Activated CD4-positive, alpha-beta T cell treated with anti-CD3 and anti-CD28 coated beads for 24 hours (primary cell): ENCODE results near the gene POU2F1.

Experiments used
- DNase-seq, 2 donors: peaks; one replicate each; pipeline ENCODE4 v3.0.0-alpha.2; 2020; ENCODE audit warnings: low read depth in 2 of 2

POU2F1 gene

DNA sequence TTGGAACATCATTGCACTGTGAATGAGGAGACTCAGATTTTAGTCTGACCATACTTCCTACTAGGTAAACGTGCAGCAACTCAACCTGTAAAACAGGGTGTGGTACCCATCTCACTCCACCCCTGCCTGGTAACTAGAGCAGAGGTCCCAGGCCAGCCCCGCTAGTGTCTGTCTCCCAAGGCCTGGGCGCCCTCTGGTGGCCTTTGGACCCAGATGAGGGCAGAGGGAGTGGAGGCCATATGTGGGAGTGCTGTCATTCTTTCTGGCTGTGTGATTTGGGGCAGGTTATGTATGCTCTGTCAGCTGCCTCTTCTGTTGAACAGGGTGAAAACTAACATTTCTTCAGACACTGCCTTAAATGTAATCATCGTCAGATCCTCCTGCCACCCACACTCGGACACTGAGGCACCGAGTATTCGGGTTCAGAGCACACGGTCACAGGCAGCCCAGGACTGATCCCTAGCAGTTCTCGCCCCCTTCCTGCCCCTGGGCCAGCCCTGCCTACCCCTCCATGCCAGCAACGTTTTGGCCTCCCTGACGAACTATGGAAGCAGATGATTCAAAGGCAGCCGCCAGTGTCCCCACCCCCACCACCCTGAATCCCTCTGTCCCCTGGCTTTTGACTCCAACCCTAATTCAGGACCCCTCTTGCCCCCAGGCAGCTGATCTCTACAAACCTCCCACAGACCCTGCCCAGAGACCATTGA lies 221.6 kb downstream of the POU2F1 start:
- DNase-seq: peak; percentile 84 to 85

DNA sequence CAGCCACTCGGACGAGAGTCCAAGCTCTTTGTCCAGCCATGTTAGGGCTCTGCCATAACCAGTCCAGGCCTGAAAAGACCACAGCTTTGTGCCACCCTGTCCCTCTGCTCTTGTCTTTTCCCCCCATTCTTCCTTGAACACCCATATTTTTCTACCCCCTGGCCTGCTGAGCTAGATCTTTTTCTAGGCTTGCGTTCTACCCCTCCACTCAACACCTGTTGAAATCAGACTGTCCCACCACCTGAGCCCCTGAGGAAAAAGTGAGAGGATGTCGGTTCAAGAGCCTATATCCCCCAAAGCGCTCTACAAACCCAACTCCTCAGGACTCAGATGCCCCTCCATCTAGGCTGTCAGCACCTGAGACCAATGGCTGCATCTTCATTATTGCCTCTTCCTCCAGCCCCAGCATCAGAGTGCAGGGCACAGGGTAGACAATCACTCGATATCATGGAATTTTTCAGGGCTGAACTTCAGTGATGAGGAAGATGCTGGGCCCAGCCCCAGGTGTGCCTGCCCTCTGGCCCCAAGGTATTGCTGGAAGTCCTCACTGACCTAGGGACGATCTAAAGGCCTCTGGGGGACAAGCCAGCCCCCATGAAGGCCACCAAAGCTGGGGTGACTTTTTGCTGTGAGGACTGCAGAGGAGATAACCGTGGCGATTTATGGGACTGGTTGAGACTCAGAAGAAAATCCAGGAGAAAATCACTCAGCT lies 222.3 kb downstream of the POU2F1 start:
- DNase-seq: no peak

- no peak for DNase-seq
These were observed 223.1 kb downstream of the POU2F1 start for GRCh38 chr1:167443757-167444156.

- no peak for DNase-seq
These were observed 226.3 kb downstream of the POU2F1 start for GRCh38 chr1:167446966-167447365.

GRCh38 chr1:167447521-167448136 lies 226.9 kb downstream of the POU2F1 start:
- peak; percentile 43 to 49 for DNase-seq

DNA sequence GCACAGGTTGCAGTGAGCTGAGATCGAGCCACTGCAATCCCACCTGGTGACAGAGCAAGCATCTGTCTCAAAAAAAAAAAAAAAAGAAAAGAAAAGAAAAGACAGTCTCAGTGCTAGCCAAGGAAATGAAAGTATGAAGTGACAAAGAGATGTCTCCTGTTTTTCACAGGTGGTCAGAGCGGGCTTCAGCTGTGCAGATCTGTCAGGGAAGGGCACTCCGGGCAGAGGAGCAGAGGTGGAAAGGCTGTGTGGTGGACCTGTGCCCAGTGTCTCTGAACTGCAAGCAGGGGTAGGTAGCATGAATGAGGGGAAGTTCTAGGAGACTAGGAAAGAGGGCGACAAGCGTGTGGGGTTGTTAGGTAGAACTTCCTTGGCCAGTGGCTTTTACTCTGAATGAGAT lies 230.2 kb downstream of the POU2F1 start:
- DNase-seq: no peak

- DNase-seq: no peak
These were observed 231.8 kb downstream of the POU2F1 start for GRCh38 chr1:167452483-167452882.

GRCh38 chr1:167453123-167453522 lies 232.4 kb downstream of the POU2F1 start:
- DNase-seq: no peak

GRCh38 chr1:167454304-167454893 lies 233.7 kb downstream of the POU2F1 start:
- DNase-seq: no peak

- peak; percentile 53 to 60 for DNase-seq
These were observed 234.5 kb downstream of the POU2F1 start for GRCh38 chr1:167454894-167455785.

- DNase-seq: no peak
These were observed 235.2 kb downstream of the POU2F1 start for GRCh38 chr1:167455786-167456446.

DNA sequence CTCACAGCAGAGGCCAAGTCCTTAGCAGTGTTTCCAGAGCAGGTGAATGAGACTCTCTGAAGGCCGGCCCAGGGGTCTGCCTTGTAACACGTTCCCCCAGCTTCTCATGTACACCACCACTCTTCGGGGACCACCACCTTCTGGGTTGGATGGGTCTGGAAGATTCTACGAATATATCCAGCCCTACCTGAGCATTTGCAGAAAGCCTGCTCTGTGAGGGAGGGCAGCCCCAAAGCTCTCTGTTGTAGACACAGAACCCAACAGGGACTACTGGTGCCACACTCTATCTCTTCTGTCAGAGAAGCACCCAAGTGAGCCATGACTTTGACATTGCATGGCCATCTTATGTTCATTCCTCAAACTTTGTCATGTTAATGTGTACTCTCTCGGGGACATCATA lies 235.8 kb downstream of the POU2F1 start:
- no peak for DNase-seq

- no peak for DNase-seq
These were observed 236.2 kb downstream of the POU2F1 start for GRCh38 chr1:167456926-167457325.

GRCh38 chr1:167457936-167458584 lies 237.4 kb downstream of the POU2F1 start:
- DNase-seq: no peak

- no peak for DNase-seq
These were observed 240.2 kb downstream of the POU2F1 start for GRCh38 chr1:167460836-167461235.

GRCh38 chr1:167462341-167462740 lies 241.7 kb downstream of the POU2F1 start:
- DNase-seq: no peak

GRCh38 chr1:167463080-167463479 lies 242.4 kb downstream of the POU2F1 start:
- DNase-seq: no peak

DNA sequence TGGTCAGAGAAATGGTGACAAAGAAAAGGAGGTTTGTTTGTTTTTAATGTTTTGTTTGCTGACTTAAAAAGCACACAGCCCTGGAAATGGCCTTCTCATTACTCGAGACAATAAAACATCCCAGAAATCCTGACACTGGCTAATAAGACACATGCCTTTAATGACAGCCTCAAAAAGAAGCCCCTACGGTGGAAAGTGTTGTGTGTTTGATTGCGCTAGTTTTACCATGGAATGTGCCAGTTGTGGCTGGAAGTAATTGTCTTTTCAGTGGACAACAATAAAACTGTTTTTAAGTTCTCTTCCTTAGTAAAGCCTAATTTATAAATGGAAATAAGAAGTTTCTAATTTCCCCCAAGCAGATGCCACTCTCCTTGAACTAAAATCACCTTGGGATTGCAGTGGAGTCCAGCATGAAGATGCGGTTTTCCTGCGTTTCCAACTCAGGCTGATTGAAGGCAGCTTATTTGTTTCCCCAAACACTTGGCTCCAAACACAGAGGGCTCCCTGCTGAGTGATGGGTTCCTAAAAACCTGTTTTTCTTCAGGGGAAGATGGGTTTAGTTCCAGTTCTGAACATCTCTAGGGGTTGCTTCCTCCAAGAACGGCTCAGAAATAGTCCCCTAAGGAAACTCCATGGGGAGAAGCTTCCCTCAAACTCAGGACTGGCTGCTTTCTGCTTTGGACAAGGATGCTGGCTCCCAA lies 243.3 kb downstream of the POU2F1 start:
- no peak for DNase-seq

- DNase-seq: no peak
These were observed 244.3 kb downstream of the POU2F1 start for GRCh38 chr1:167465018-167465417.

DNA sequence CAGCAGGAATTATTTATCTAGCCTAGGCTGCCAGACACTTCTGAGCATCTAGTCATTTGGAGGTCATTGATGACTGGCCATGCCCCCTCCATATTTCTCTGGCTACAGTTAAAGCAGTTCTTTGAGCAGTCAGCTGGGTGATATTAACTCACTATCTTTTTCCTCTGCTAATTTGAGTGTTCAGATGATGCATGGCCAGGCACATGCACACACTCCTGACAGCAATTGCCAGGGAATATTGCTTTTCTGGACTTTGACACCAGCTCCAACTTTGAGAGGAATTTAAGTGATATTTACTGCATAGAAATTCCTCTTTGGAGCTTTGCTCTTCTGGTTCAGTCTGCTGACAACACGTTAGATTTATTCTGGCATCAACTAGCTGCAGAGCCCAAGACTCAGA lies 245.1 kb downstream of the POU2F1 start:
- no peak for DNase-seq
